HepG2 (cell line): ENCODE data around the gene FNDC3B. TPM values are rescaled to one million over a fixed set of nuclear protein-coding genes. Genes with fewer than 3 reads are reported as not detected.

ENCODE experiments used
- ELF3 ChIP-seq: IDR thresholded peaks from 2 replicates; pipeline ENCODE4 v1.6.1; 2016; ENCODE audit warnings: missing genetic modification reagents, missing compliant biosample characterization
- ETV6 ChIP-seq: sonication (generic); formaldehyde crosslinking; conservative IDR thresholded peaks from 2 replicates; pipeline ENCODE4 v1.4.0; 2020; ENCODE audit warnings: missing genetic modification reagents
- FOXO1 ChIP-seq: sonication (generic); formaldehyde crosslinking; IDR thresholded peaks from 2 replicates; pipeline ENCODE4 v1.4.0; 2020; ENCODE audit warnings: missing genetic modification reagents
- GABPA ChIP-seq, 2 experiments: IDR thresholded peaks; 2 replicates each; pipeline ENCODE4 v1.6.1; 2011 to 2016; ENCODE audit warnings: low read depth in 2 of 2, low read length in 1 of 2, missing biosample characterization in 1 of 2, missing genetic modification characterization in 1 of 2
- HIVEP1 ChIP-seq: sonication (generic); formaldehyde crosslinking; IDR thresholded peaks from 2 replicates; pipeline ENCODE4 v1.4.0; 2020; ENCODE audit warnings: mild to moderate bottlenecking, missing genetic modification reagents
- HOXA9 ChIP-seq: sonication (generic); formaldehyde crosslinking; IDR thresholded peaks from 2 replicates; pipeline ENCODE4 v1.8.1; 2022; ENCODE audit warnings: missing genetic modification reagents, mild to moderate bottlenecking, moderate library complexity, borderline replicate concordance
- KAT2B ChIP-seq: fragments of 150-350 bp; IDR thresholded peaks from 2 replicates; pipeline ENCODE4 v1.6.1; 2014; ENCODE audit warnings: low read depth, low read length, borderline replicate concordance
- LRRFIP1 ChIP-seq: sonication (generic); formaldehyde crosslinking; conservative IDR thresholded peaks from 2 replicates; pipeline ENCODE4 v1.4.0; 2020; ENCODE audit warnings: missing genetic modification reagents
- MTERF4 ChIP-seq: sonication (generic); formaldehyde crosslinking; IDR thresholded peaks from 2 replicates; pipeline ENCODE4 v1.8.0; 2023; ENCODE audit warnings: mild to moderate bottlenecking, missing genetic modification reagents
- MXD1 ChIP-seq: sonication (generic); formaldehyde crosslinking; IDR thresholded peaks from 2 replicates; pipeline ENCODE4 v1.4.0; 2020; ENCODE audit warnings: mild to moderate bottlenecking, missing genetic modification reagents
- NFIC ChIP-seq: IDR thresholded peaks from 2 replicates; pipeline ENCODE4 v1.6.1; 2012; ENCODE audit warnings: mild to moderate bottlenecking, low read length, inconsistent platforms
- NFYB ChIP-seq: sonication (generic); formaldehyde crosslinking; IDR thresholded peaks from 2 replicates; pipeline ENCODE4 v1.4.0; 2020; ENCODE audit warnings: missing genetic modification reagents
- ONECUT2 ChIP-seq: sonication (generic); formaldehyde crosslinking; IDR thresholded peaks from 2 replicates; pipeline ENCODE4 v1.4.0; 2020; ENCODE audit warnings: missing genetic modification reagents
- PAX8 ChIP-seq: sonication (generic); formaldehyde crosslinking; IDR thresholded peaks from 2 replicates; pipeline ENCODE4 v1.8.0; 2022; ENCODE audit warnings: mild to moderate bottlenecking, missing genetic modification reagents, borderline replicate concordance
- RNF219 ChIP-seq: sonication (generic); formaldehyde crosslinking; IDR thresholded peaks from 2 replicates; pipeline ENCODE4 v1.5.0; 2020; ENCODE audit warnings: mild to moderate bottlenecking, missing genetic modification reagents
- SMARCC2 ChIP-seq: fragments of 450-650 bp; IDR thresholded peaks from 2 replicates; pipeline ENCODE4 v1.6.1; 2017; ENCODE audit warnings: antibody characterized with exemption, mild to moderate bottlenecking
- SNAPC5 ChIP-seq: sonication (generic); formaldehyde crosslinking; IDR thresholded peaks from 2 replicates; pipeline ENCODE4 v1.8.1; 2023; ENCODE audit warnings: mild to moderate bottlenecking, missing genetic modification reagents, borderline replicate concordance
- TP53 ChIP-seq: sonication (generic); formaldehyde crosslinking; conservative IDR thresholded peaks from 2 replicates; pipeline ENCODE4 v1.4.0; 2020; ENCODE audit warnings: missing genetic modification reagents
- ZFYVE20 ChIP-seq: sonication (generic); formaldehyde crosslinking; IDR thresholded peaks from 2 replicates; pipeline ENCODE4 v1.8.0; 2023; ENCODE audit warnings: low read depth, mild to moderate bottlenecking, moderate library complexity, missing genetic modification reagents, borderline replicate concordance
- ZNF180 ChIP-seq: sonication (generic); formaldehyde crosslinking; IDR thresholded peaks from 2 replicates; pipeline ENCODE4 v1.4.0; 2020; ENCODE audit warnings: low read depth, missing genetic modification reagents, borderline replicate concordance
- ZNF234 ChIP-seq: sonication (generic); formaldehyde crosslinking; conservative IDR thresholded peaks from 2 replicates; pipeline ENCODE4 v1.5.1; 2020; ENCODE audit warnings: mild to moderate bottlenecking, missing genetic modification reagents
- ZNF251 ChIP-seq: sonication (generic); formaldehyde crosslinking; IDR thresholded peaks from 2 replicates; pipeline ENCODE4 v1.9.0; 2021; ENCODE audit warnings: mild to moderate bottlenecking, missing genetic modification reagents
- ZNF704 ChIP-seq: sonication (generic); formaldehyde crosslinking; IDR thresholded peaks from 2 replicates; pipeline ENCODE4 v1.8.1; 2023; ENCODE audit warnings: mild to moderate bottlenecking, inconsistent platforms, moderate library complexity, missing genetic modification reagents, borderline replicate concordance
- ZNF761 ChIP-seq: sonication (generic); formaldehyde crosslinking; conservative IDR thresholded peaks from 2 replicates; pipeline ENCODE4 v1.4.0; 2020; ENCODE audit warnings: mild to moderate bottlenecking, missing genetic modification reagents
- polyA plus RNA-seq, 8 experiments: library from polyadenylated mRNA; depleted of rRNA in 3 of 8; stranded (reverse) in 7 of 8; unstranded in 1 of 8; fragments of >200 nt; fragmentation: Illumina TruSeq in 4 of 8; extraction: Trizol in 4 of 8; gene quantifications; 2 replicates each; pipeline versions ENCODE4 v1.2.1 to v1.2.3, GENCODE V29; 2011 to 2016; ENCODE audit warnings: low read depth in 4 of 8, missing spikeins in 1 of 8, mixed read lengths in 1 of 8; ENCODE audit not compliant: insufficient read depth in 1 of 8
- total RNA-seq, 5 experiments: library from RNA; depleted of rRNA; stranded (reverse); fragments of >200 nt; fragmentation: Illumina TruSeq; extraction: Trizol; gene quantifications; 2 replicates each; pipeline ENCODE4 v1.2.3, GENCODE V29; 2016; ENCODE audit warnings: low read depth in 1 of 5

The FNDC3B gene
- total and polyA plus RNA-seq, 2 of the 13 experiments (the other 11 are each of a cell fraction or from before 2014, with no cell fraction given) = 74.8 to 103 TPM

GRCh38 chr3:172061724-172062184 lies 22.4 kb downstream of the FNDC3B start (continued):
- no peak for TF ChIP-seq ZNF704
- TF ChIP-seq SNAPC5 (CRISPR knock-in tag) = no peak
- TF ChIP-seq ZNF251 (CRISPR knock-in tag) = no peak
- TF ChIP-seq NFIC = peak; percentile 91
- TF ChIP-seq ELF3 (CRISPR knock-in tag) = peak; percentile 91
- no peak for TF ChIP-seq ZNF761 (CRISPR knock-in tag)
- no peak for TF ChIP-seq HIVEP1
- no peak for TF ChIP-seq GABPA (IDR thresholded peaks at IDR 0.05; ENCODE audit: low read depth, low read length)
- peak; percentile 48; the same call in 1 of the 2 replicates for TF ChIP-seq GABPA (CRISPR knock-in tag; IDR thresholded peaks at IDR 0.05; ENCODE audit: low read depth)
- TF ChIP-seq ZNF234 = no peak
- no peak for TF ChIP-seq MTERF4 (CRISPR knock-in tag)
- peak; percentile 82 for TF ChIP-seq ONECUT2 (CRISPR knock-in tag)
- 0 out of 2 replicates have a peak, but pooled peaks have one; percentile 46 for TF ChIP-seq SMARCC2
- no peak for TF ChIP-seq RNF219 (CRISPR knock-in tag)
- no peak for TF ChIP-seq MXD1
- TF ChIP-seq ETV6 (CRISPR knock-in tag) = no peak
- TF ChIP-seq FOXO1 = no peak; the same call in 1 of the 2 replicates
- TF ChIP-seq TP53 (CRISPR knock-in tag) = no peak
- TF ChIP-seq HOXA9 = no peak
- no peak for TF ChIP-seq ZFYVE20 (CRISPR knock-in tag)
- no peak for TF ChIP-seq ZNF180 (CRISPR knock-in tag)
- no peak for TF ChIP-seq NFYB (CRISPR knock-in tag)
- no peak for TF ChIP-seq LRRFIP1 (CRISPR knock-in tag)
- TF ChIP-seq PAX8 (CRISPR knock-in tag) = no peak
- TF ChIP-seq KAT2B = no peak
